Fibroblast of lung (primary cell): ENCODE results near the gene PYY.

Experiments used
- CTCF ChIP-seq, 2 donors: IDR thresholded peaks in 1 of 2; conservative IDR thresholded peaks in 1 of 2; 1 replicate in 1 of 2; 2 replicates in 1 of 2; pipeline ENCODE4 v1.5.1; 2011 to 2012; ENCODE audit warnings: low read length in 2 of 2, control low read depth in 1 of 2, inconsistent platforms in 1 of 2, low read depth in 1 of 2, mild to moderate bottlenecking in 1 of 2
- EZH2 ChIP-seq: IDR thresholded peaks from 2 replicates; pipeline ENCODE4 v1.5.1; 2012; ENCODE audit warnings: low read length, control low read depth, mild to moderate bottlenecking; ENCODE audit errors: missing control alignments

GRCh38 chr17:43905400-43905984, 48.2 kb downstream of the PYY start:
- TF ChIP-seq CTCF (conservative IDR thresholded peaks at IDR 0.05 in 1 of 2, IDR thresholded peaks at IDR 0.05 in 1 of 2; ENCODE audit: low read depth in 1 of 2, low read length in 2 of 2), result no peak
- no peak for TF ChIP-seq EZH2
